MM.1S (cell line): ENCODE data around the gene C1QC.

Source experiments
- DNase-seq: peaks from one replicate; pipeline ENCODE4 v3.0.0-alpha.2; 2015
- H2AFZ ChIP-seq: fragments of 300-600 bp; sonication (generic); 2 replicates; pipeline ENCODE4 v1.6.0; 2016; ENCODE audit warnings: antibody characterized with exemption, low read length
- H3F3A ChIP-seq: fragments of 300-600 bp; sonication (generic); 2 replicates; pipeline ENCODE4 v1.6.1; 2016; ENCODE audit warnings: mild to moderate bottlenecking, antibody characterized with exemption, low read length, moderate library complexity, mixed read lengths; ENCODE audit not compliant: insufficient read depth
- H3K27ac ChIP-seq: fragments of 300-600 bp; sonication (generic); 2 replicates; pipeline ENCODE4 v1.5.1; 2016; ENCODE audit warnings: mild to moderate bottlenecking, low read length
- H3K27me3 ChIP-seq: fragments of 300-600 bp; sonication (generic); replicated peaks from 2 replicates; pipeline ENCODE4 v1.6.0; 2016; ENCODE audit warnings: low read length; ENCODE audit not compliant: insufficient read depth
- H3K36me3 ChIP-seq: fragments of 300-600 bp; sonication (generic); replicated peaks from 2 replicates; pipeline ENCODE4 v1.6.1; 2016; ENCODE audit warnings: mild to moderate bottlenecking, low read length, mixed read lengths; ENCODE audit not compliant: insufficient read depth
- H3K4me1 ChIP-seq: fragments of 300-600 bp; sonication (generic); 2 replicates; pipeline ENCODE4 v1.6.1; 2016; ENCODE audit warnings: low read length, mixed read lengths
- H3K4me2 ChIP-seq: fragments of 300-600 bp; sonication (generic); 2 replicates; pipeline ENCODE4 v1.6.0; 2016; ENCODE audit warnings: low read depth, low read length
- H3K4me3 ChIP-seq: fragments of 300-600 bp; sonication (generic); 2 replicates; pipeline ENCODE4 v1.5.1; 2016; ENCODE audit warnings: low read length, mixed read lengths
- H3K79me2 ChIP-seq: fragments of 300-600 bp; sonication (generic); 2 replicates; pipeline ENCODE4 v1.6.1; 2016; ENCODE audit warnings: mixed run types, low read length, mixed read lengths
- H3K9ac ChIP-seq: fragments of 300-600 bp; sonication (generic); 2 replicates; pipeline ENCODE4 v1.6.1; 2016; ENCODE audit warnings: low read length, mixed read lengths
- H3K9me2 ChIP-seq: fragments of 300-600 bp; sonication (generic); replicated peaks from 2 replicates; pipeline ENCODE4 v1.6.1; 2016; ENCODE audit warnings: mild to moderate bottlenecking, low read length, mixed read lengths; ENCODE audit not compliant: insufficient read depth
- H3K9me3 ChIP-seq: fragments of 300-600 bp; sonication (generic); replicated peaks from 2 replicates; pipeline ENCODE4 v1.6.1; 2016; ENCODE audit warnings: mild to moderate bottlenecking, low read length, mixed read lengths; ENCODE audit not compliant: insufficient read depth
- H4K20me1 ChIP-seq: fragments of 300-600 bp; sonication (generic); 2 replicates; pipeline ENCODE4 v1.6.1; 2016; ENCODE audit warnings: mild to moderate bottlenecking, low read length, moderate library complexity, mixed read lengths; ENCODE audit not compliant: insufficient read depth
- EZH2 ChIP-seq: fragments of 300-600 bp; sonication (generic); optimal IDR thresholded peaks from 2 replicates; pipeline ENCODE3; 2017; ENCODE audit warnings: low read depth, mild to moderate bottlenecking, antibody characterized with exemption, low read length, mixed read lengths
- EZH2phosphoT487 ChIP-seq: fragments of 300-600 bp; sonication (generic); IDR thresholded peaks from 2 replicates; pipeline ENCODE4 v1.6.1; 2018; ENCODE audit warnings: antibody characterized with exemption, low read length
- TF ChIP-seq, protein P1 (sequence below): fragments of 300-600 bp; sonication (generic); IDR thresholded peaks from 2 replicates; pipeline ENCODE4 v1.5.1; 2016; ENCODE audit warnings: antibody characterized with exemption, low read length, mixed read lengths

The C1QC gene

DNA sequence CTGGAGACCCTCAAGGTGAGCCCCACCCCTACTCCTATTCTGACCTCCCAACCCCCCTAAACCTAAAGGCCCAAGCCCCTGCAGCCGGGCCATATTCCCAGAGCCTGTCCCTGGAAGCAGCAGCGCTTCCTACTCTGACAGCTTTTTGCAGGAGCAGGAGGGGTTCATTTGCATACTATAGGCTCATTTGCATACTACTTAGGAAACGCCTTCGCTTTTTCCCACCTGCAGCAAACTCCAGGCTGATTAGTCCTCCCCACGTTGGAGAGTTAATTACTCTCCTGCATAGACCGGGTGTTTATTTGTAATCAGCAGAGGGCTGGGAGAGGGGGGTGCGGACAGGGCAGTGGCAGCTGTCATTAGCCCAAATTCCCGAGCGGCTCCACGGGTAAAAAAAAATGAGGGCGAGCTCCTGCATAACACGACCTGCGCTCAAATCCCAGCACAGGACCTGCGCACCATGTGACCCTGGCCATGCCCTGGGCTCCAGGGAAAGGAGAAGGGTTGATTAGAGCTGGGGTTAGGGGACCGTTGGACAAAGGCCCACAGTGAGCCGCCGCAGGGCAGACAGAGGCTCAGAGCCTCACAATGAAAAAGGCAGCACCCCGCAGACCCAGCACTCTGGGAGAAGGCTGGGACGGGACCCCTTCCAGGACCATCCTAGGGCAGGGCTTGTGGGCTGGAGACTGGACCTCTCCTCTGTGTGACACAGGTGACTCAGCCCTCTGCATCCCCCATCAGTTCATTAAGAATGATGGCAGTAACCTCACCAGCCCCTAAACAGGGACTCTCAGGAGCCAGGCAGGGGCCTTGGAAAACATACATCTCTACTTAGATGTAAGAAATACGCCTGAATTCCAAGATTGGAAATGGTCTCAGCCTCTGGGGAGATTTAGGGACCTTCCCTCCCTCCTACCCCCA lies 16.9 kb upstream of the C1QC start:
- Histone ChIP-seq H3K9me2 (no peaks in the 10 kb centered on the region), H3K9ac (no peak overlapping the region), H3K27ac (no peak overlapping the region), H3K27me3 (peaks cover 96% of the 10 kb centered on the region), H3K79me2 (no peaks in the 10 kb centered on the region), H4K20me1 (no peaks in the 10 kb centered on the region), H2AFZ (no peak overlapping the region), H3F3A (no peaks in the 10 kb centered on the region), H3K4me1 (no peaks in the 10 kb centered on the region), H3K36me3 (no peaks in the 10 kb centered on the region), H3K9me3 (no peaks in the 10 kb centered on the region), H3K4me3 (no peak overlapping the region), H3K4me2 (no peak overlapping the region)
- TF ChIP-seq, protein P1, sequence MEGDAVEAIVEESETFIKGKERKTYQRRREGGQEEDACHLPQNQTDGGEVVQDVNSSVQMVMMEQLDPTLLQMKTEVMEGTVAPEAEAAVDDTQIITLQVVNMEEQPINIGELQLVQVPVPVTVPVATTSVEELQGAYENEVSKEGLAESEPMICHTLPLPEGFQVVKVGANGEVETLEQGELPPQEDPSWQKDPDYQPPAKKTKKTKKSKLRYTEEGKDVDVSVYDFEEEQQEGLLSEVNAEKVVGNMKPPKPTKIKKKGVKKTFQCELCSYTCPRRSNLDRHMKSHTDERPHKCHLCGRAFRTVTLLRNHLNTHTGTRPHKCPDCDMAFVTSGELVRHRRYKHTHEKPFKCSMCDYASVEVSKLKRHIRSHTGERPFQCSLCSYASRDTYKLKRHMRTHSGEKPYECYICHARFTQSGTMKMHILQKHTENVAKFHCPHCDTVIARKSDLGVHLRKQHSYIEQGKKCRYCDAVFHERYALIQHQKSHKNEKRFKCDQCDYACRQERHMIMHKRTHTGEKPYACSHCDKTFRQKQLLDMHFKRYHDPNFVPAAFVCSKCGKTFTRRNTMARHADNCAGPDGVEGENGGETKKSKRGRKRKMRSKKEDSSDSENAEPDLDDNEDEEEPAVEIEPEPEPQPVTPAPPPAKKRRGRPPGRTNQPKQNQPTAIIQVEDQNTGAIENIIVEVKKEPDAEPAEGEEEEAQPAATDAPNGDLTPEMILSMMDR: no peak
- TF ChIP-seq EZH2phosphoT487 (no peak), EZH2 (no peak)
- DNase-seq: no peak

DNA sequence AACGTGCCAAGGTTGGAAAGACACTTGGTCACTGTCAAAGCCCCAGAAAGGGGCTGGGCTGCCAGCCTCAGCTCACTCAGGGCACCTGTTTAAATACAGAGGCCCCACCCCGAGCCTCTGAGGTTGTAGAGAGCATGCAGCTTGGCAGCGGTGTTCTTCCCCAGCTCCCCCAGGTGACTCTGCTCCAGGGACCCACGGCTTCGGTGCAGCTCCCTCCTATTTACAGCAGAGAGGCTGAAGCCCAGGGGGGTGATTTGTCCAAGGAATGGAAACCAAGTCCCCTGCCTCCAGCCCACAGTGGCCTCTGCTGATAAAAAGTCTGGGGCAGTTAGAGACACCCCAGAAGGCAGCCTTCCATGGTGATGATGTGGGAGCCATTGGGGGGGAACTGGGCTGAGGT lies 16.1 kb upstream of the C1QC start:
- no peaks in the 10 kb centered on the region for H3K9me2 ChIP-seq
- no peaks in the 10 kb centered on the region for H3F3A ChIP-seq
- no peak for DNase-seq
- no peaks in the 10 kb centered on the region for H3K9me3 ChIP-seq
- no peak overlapping the region for H3K9ac ChIP-seq
- no peak overlapping the region for H3K4me2 ChIP-seq
- peaks cover 96% of the 10 kb centered on the region for H3K27me3 ChIP-seq
- H3K4me3 ChIP-seq: no peak overlapping the region
- no peaks in the 10 kb centered on the region for H3K4me1 ChIP-seq
- no peak overlapping the region for H2AFZ ChIP-seq
- H3K27ac ChIP-seq: no peak overlapping the region
- TF ChIP-seq EZH2phosphoT487 (no peak), EZH2 (no peak)
- TF ChIP-seq, protein P1: no peak
- no peaks in the 10 kb centered on the region for H3K79me2 ChIP-seq
- no peaks in the 10 kb centered on the region for H3K36me3 ChIP-seq
- H4K20me1 ChIP-seq: no peaks in the 10 kb centered on the region

DNA sequence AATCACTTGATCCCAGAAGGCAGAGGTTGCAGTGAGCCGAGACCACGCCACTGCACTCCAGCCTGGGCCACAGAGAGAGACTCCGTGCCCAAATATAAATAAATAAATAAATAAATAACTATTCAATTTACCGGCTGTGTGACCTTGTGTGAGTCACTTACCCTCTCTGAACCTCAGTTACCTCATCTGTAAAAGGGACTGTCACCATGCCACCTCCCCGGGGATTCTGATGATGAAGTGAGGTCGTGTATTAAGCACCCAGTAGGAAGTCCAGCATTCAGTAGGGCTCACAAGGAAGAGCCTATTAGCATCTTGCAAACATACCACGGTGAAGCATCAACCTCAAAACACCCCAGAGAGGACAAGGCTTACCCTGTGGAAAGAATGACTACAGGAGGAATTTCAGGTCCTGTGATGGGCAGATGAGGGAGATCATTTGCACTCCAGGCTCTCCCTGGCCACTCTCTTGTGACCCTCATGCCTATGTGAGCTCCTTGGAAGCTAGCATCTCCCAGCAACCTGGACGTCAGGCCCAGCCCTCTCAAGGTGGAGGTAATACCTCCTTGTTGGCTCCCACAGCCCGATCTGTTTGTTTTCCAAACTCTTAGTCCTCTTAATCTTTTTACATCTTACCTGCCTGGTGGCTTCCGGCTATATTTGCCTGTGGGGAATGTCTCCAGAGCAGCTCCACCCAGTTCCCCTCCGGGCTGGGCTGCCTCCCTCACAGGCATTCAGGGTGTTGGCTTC lies 14.6 kb upstream of the C1QC start:
- no peaks in the 10 kb centered on the region for H3K79me2 ChIP-seq
- no peaks in the 10 kb centered on the region for H3K4me1 ChIP-seq
- H3K4me3 ChIP-seq: no peak overlapping the region
- H3K9ac ChIP-seq: no peak overlapping the region
- DNase-seq: no peak
- H3K36me3 ChIP-seq: no peaks in the 10 kb centered on the region
- H3F3A ChIP-seq: no peaks in the 10 kb centered on the region
- no peaks in the 10 kb centered on the region for H4K20me1 ChIP-seq
- no peak overlapping the region for H3K27ac ChIP-seq
- no peaks in the 10 kb centered on the region for H3K9me3 ChIP-seq
- H3K4me2 ChIP-seq: no peak overlapping the region
- no peak for TF ChIP-seq EZH2
- TF ChIP-seq EZH2phosphoT487: no peak
- TF ChIP-seq, protein P1: no peak
- H3K9me2 ChIP-seq: no peaks in the 10 kb centered on the region
- H2AFZ ChIP-seq: no peak overlapping the region
- H3K27me3 ChIP-seq: peaks cover 94% of the 10 kb centered on the region
